ENCODE data around the gene ZNF621. TPM values are rescaled to one million over a fixed set of nuclear protein-coding genes. Genes with fewer than 3 reads are reported as not detected.

ZNF621 gene
- polyA plus RNA-seq, 2 of the 4 experiments (the other 2 are of a cell fraction) = 6.8 to 16.1 TPM

DNA sequence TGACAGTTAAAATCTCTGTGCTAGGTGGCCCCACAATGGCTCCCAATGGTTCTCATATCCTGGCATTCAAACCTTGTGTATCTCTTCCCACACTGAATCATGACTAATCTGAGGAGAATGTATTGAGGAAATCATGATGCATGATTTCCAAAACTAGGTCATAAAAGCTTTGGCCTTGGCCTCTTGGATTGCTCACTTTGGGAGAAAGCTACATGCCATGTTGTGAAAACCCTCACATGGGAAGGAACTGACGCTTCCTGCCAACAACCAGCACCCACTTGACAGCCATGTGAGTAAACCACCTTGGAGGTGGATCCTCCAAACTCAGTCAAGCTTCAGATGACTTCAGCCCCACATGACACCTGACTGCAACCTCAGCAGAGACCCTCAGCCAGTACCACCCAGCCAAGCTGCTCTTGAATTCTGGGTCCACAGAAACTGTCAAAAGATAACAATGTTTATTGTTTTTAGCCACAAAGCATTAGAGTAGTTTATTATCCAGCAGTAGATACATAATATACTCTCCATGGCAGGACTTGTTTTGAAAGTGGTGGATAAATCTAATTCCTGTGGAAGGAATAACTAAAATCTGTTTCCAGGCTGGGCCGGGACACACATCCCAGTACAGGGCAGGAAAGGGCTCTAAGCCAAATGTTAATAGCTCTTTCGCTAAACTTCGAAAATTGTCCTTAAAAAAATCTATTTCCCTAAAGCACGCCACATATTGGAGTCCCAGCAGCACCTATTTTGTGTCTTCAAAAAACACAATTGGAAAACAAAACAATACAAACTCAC is 19.9 kb upstream of the ZNF621 start:
- peak overlapping the region in 1 of 2 experiments; percentile 91; a peak in 3 of 6 replicates for H3K27ac ChIP-seq
- ATAC-seq = peak; percentile 7 to 20; a peak in 1 of 6 replicates
- 82% methylated on average over 5 of the region's 5 CpGs for WGBS (ENCODE audit: missing lambda C conversion rate)
- POLR2A ChIA-PET = interaction anchor here (1.2 to 2.2 kb wide), 3 partner anchors 10 to 28 kb away, joined by 3 to 11 read pairs (median 5); partner anchors contain the start of genes ZNF619 and ZNF621
- H3K9me3 ChIP-seq = no peaks in the 10 kb centered on the region
- CTCF ChIA-PET = interaction anchor here (0.6 to 1.6 kb wide), 4 partner anchors 10 to 176 kb away, joined by 3 to 5 read pairs (median 3); no protein-coding TSS in a partner anchor
- peak overlapping the region; percentile 63; the same call in 2 of the 3 replicates for H3K4me3 ChIP-seq
- DNase-seq (ENCODE audit: low read depth in 1 of 2, low spot score in 1 of 2) = peak in 1 of 2 experiments; percentile 58
- H3K4me1 ChIP-seq = peaks cover 13% of the 10 kb centered on the region; the same call in 2 of the 3 replicates
- peak overlapping the region; percentile 87 for H3K4me2 ChIP-seq
- no peak for TF ChIP-seq FOSL2 (IDR thresholded peaks at IDR 0.05)
- peak; percentile 55 for TF ChIP-seq FOSL2 (CRISPR knock-in tag; IDR thresholded peaks at IDR 0.05)
- no peak for TF ChIP-seq HOXB5 (CRISPR knock-in tag; IDR thresholded peaks at IDR 0.05)
- no peak for FAIRE-seq

DNA sequence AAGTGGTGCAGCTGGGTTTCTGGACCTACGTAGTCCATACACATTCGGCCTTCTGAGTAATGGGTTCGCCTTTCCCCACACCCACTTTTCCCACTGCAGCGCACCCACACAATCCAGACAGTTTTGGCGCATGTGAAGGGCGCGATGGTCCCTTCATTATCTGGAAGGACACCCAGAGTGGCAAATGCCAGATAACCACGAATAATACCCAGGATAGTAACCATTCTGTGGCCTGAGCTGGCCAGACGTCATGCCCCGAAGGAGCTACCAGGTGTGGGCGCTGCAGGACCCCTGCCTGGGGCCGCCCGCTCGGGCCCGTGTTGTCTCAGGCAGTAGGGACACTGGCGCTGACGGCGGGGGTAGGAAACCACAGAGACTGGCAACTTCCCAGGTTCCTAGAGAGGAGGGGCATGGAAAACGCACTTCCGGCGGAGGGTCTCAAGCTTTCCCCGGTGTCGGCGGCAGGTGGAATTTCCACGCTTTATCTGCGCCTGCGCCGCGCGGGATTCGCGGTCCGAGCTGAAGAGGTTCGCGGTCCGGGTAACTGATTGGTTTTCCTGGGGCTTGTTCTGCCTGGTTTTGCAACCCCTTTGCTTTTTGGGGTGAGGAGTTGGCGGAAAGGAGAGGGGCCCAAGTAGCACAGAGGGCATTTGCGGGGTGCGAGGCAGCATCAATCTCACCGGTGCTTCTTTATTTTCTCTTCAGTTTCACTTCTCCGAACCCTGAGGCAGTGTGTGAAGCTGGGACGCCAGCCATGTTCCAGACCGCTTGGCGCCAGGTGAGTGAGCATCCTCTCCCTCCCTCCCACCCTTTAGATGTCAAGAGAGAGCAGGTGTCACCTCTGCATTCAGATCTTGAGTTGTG is 18.9 kb upstream of the ZNF621 start, which contains the start of gene ZNF620:
TSS of gene ZNF620 (plus strand) at position 441 of the 864 bp plus-strand sequence. CDS start at position 755, 314 bp downstream.
- peak within 1 kb of the TSS; percentile 63 to 91 for H3K27ac ChIP-seq
- ChIA-PET POLR2A (interaction anchor here (0.8 to 2.2 kb wide), 7 partner anchors 9 to 49 kb away, joined by 3 to 11 read pairs (median 4); partner anchors contain the start of genes RPL14, ZNF619 and ZNF621), CTCF (interaction anchor here (0.6 to 1.6 kb wide), 5 partner anchors 9 to 177 kb away, joined by 3 to 5 read pairs (median 3); no protein-coding TSS in a partner anchor)
- no peaks in the 10 kb centered on the region for H3K9me3 ChIP-seq
- peak within 1 kb of the TSS; percentile 87 for H3K4me2 ChIP-seq
- ATAC-seq (peak; percentile 95), FAIRE-seq (no peak), DNase-seq (ENCODE audit: low read depth in 1 of 2, low spot score in 1 of 2) (peak; percentile 62 to 86)
- H3K4me3 ChIP-seq = peak within 1 kb of the TSS; percentile 63
- WGBS (ENCODE audit: missing lambda C conversion rate) = 11% methylated on average over 21 of the region's 44 CpGs
- peaks cover 13% of the 10 kb centered on the region; the same call in 2 of the 3 replicates for H3K4me1 ChIP-seq
- TF ChIP-seq, protein P1, sequence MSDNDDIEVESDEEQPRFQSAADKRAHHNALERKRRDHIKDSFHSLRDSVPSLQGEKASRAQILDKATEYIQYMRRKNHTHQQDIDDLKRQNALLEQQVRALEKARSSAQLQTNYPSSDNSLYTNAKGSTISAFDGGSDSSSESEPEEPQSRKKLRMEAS (IDR thresholded peaks at IDR 0.05) = peak; percentile 71
- no peak for TF ChIP-seq CHD4 (IDR thresholded peaks at IDR 0.05; ENCODE audit: borderline replicate concordance)
- peak in 1 of 2 experiments; percentile 68; a peak in 3 of 5 replicates for TF ChIP-seq JUN (IDR thresholded peaks at IDR 0.05)
- TF ChIP-seq, protein P2, sequence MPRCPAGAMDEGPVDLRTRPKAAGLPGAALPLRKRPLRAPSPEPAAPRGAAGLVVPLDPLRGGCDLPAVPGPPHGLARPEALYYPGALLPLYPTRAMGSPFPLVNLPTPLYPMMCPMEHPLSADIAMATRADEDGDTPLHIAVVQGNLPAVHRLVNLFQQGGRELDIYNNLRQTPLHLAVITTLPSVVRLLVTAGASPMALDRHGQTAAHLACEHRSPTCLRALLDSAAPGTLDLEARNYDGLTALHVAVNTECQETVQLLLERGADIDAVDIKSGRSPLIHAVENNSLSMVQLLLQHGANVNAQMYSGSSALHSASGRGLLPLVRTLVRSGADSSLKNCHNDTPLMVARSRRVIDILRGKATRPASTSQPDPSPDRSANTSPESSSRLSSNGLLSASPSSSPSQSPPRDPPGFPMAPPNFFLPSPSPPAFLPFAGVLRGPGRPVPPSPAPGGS (IDR thresholded peaks at IDR 0.05) = peak; percentile 53; the same call in 1 of the 3 replicates
- peak; percentile 32; the same call in 1 of the 2 replicates for TF ChIP-seq POLR2A (IDR thresholded peaks at IDR 0.05; ENCODE audit: low read length)
- TF ChIP-seq GATA3 (IDR thresholded peaks at IDR 0.05; ENCODE audit: borderline replicate concordance) = no peak
- no peak for TF ChIP-seq TFCP2L1 (CRISPR knock-in tag; IDR thresholded peaks at IDR 0.05)
- TF ChIP-seq SMC3 (IDR thresholded peaks at IDR 0.05) = 0 out of 3 replicates have a peak, but pooled peaks have one; percentile 21
- no peak for TF ChIP-seq TP53 (CRISPR knock-in tag; IDR thresholded peaks at IDR 0.05)
- no peak for TF ChIP-seq CBX8 (IDR thresholded peaks at IDR 0.05)
- TF ChIP-seq, protein P3, sequence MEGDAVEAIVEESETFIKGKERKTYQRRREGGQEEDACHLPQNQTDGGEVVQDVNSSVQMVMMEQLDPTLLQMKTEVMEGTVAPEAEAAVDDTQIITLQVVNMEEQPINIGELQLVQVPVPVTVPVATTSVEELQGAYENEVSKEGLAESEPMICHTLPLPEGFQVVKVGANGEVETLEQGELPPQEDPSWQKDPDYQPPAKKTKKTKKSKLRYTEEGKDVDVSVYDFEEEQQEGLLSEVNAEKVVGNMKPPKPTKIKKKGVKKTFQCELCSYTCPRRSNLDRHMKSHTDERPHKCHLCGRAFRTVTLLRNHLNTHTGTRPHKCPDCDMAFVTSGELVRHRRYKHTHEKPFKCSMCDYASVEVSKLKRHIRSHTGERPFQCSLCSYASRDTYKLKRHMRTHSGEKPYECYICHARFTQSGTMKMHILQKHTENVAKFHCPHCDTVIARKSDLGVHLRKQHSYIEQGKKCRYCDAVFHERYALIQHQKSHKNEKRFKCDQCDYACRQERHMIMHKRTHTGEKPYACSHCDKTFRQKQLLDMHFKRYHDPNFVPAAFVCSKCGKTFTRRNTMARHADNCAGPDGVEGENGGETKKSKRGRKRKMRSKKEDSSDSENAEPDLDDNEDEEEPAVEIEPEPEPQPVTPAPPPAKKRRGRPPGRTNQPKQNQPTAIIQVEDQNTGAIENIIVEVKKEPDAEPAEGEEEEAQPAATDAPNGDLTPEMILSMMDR (IDR thresholded peaks at IDR 0.05) = no peak
- TF ChIP-seq, protein P4, sequence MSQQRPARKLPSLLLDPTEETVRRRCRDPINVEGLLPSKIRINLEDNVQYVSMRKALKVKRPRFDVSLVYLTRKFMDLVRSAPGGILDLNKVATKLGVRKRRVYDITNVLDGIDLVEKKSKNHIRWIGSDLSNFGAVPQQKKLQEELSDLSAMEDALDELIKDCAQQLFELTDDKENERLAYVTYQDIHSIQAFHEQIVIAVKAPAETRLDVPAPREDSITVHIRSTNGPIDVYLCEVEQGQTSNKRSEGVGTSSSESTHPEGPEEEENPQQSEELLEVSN (IDR thresholded peaks at IDR 0.05; ENCODE audit: borderline replicate concordance, low read depth) = peak; percentile 72; the same call in 1 of the 2 replicates
- TF ChIP-seq KDM1A (IDR thresholded peaks at IDR 0.05; ENCODE audit: low read depth) = 0 out of 2 replicates have a peak, but pooled peaks have one; percentile 29
- no peak for TF ChIP-seq HEYL (CRISPR knock-in tag; IDR thresholded peaks at IDR 0.05)
